HG03039 (cell line): ENCODE measurements around the gene MGAT4B.

ENCODE experiments used
- ATAC-seq: cut with Tn5 transposase; IDR thresholded peaks from one replicate; pipeline ENCODE4 v1.9.1; 2021; ENCODE audit warnings: mild to moderate bottlenecking, moderate library complexity; ENCODE audit not compliant: unreplicated experiment

Gene MGAT4B

DNA sequence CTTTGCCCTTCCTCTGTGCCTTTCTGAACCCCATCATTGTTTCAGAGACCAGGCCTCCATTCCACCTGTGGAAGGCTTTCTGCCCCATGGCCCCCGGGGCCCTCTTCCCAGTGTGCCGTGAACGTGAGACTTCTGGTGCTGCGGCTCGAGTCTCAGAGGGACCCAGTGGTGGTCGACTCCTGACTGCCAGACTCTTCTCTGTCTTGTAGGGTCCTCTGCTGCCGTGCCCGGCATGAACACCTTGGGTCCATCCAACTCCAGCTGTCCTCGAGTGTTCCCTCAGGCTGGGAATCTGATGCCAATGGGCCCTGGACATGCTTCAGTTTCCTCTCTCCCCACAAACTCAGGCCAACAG lies 33.0 kb downstream of the MGAT4B start:
- no peak for ATAC-seq

- ATAC-seq, result no peak
These were observed 34.3 kb downstream of the MGAT4B start for GRCh38 chr5:179772351-179772750.

DNA sequence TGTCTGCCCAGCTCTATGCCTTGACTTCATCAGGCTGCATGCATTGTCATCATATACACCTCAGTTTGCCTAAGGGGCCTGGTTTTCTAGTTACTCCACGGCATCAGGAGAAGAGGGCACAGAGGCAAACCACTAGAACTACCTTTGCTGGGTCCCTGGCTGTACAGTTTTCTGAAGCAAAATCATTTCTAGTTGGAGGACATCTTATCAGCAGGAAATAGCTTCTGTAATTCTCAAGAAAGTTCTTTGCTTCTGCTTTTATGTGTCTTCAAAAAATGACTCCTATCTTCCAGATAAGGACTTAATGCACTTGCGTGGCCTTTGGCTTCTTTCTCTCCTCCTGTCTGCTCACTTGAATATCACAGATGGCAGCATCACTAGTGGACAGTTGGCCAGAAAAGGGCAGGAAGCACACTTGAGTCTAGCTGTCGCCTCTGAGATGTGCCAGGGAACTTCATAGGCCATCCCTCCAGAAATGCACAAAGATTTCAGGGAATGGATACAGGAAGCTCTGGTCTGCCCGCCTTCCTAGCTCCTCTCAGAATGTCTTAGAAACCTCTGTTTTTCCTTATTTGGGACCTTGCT lies 35.3 kb downstream of the MGAT4B start:
- no peak for ATAC-seq

DNA sequence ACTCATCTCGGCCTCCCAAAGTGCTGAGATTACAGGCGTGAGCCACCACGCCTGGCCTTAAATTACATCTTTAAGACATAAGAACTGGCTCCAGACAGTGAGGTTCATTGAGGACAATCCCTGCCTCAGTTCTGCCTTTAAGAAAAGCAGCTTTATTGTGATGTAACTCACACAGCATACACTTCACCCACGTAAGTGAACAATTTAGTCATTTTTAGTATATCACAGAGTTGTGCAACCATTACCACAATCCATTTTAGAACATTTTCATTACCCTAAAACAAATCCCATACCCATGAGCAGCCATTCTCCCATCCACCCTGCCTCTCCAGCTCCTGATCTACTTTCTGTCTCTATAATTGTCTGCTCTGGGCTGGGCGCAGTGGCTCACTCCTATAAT lies 36.9 kb downstream of the MGAT4B start:
- no peak for ATAC-seq

DNA sequence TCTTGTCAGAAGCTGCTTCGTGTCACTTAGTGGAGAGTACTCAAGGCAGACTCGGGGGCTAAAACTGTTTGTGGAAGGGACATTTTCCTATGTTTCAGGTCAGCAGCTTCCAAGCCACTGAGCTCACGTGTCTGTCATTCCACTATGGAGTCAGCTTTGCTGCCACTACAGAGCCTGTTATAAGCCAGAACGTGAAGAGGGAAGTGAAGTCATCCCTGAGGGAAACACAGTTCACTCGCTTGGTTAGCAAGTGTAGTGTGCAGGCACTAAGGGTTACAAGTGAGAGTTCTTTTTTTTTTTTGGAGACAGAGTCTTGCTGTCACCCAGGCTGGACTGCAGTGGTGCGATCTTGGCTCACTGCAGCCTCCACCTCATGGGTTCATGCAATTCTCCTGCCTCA lies 37.4 kb downstream of the MGAT4B start:
- ATAC-seq, result no peak

DNA sequence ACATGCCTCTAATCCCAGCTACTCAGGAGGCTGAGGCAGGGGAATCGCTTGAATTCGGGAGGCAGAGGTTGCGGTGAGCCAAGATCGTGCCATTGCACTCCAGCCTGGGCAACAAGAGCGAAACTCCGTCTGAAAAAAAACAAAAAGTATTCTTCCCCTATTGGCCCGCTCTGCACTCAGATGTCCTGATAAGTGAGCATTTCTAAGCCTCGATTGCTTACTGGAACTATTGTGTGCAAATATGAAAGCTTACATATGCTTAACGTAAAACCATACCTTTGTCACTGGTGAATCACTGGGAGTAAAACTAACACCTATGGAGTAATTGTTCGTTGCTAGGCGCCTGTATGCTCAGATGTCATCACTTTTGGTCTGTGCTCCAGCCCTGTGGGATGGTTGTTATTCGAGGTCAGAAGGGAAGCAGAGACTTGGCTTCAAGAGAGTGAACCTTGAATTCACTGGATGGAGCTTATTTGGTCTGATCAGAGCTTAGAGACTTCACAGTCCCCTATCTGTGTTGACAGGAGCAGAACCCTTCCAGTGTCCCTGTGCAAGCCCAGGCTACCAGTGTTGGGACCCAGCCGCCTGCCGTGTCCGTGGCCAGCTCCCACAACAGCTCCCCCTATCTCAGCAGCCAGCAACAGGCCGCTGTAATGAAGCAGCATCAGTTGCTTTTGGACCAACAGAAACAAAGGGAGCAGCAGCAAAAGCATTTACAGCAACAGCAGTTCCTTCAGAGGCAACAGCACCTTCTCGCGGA lies 38.2 kb downstream of the MGAT4B start:
- ATAC-seq, result no peak

DNA sequence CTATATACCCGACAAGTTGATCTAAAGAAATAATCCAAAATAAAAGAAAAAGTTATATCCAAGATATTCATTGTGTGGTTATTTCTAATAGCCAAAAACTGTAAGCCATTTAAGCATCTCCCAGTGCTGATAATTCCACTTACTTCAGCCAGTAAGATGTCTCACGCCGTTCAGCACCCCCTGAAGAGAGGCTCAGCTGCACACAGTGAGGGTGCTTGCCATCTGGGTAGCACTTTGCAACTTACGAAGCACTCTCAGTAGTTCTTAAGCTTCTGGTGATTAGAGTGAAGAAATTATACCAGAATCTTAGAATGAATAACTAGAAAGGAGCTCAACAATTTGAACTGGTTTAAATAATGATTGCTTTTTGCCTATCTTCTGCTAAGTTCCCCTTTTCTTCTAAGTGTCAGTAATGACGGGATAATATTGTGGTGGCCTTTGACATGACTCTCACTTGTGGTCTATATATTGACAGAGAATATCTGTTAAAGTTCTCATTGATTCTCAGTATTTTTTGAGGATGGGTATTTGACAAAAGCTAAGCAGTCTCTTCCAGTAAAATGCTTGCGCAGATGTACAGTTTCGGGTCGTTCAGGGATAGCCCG lies 39.1 kb downstream of the MGAT4B start:
- no peak for ATAC-seq

- no peak for ATAC-seq
These were observed 39.8 kb downstream of the MGAT4B start for GRCh38 chr5:179766726-179767455.

- no peak for ATAC-seq
These were observed 40.5 kb downstream of the MGAT4B start for GRCh38 chr5:179766021-179766725.

DNA sequence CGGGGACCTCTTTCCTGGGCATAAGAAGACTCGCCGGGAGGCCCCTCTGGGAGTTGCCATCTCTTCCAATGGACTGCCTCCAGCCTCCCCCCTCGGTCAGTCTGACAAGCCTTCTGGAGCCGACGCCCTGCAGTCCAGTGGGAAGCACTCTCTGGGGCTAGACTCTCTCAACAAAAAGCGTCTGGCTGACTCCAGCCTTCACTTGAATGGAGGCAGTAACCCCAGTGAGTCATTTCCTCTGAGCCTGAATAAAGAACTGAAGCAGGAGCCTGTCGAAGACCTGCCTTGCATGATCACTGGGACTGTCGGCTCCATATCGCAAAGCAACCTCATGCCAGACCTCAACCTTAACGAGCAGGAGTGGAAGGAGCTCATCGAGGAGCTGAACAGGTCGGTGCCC lies 41.3 kb downstream of the MGAT4B start:
- ATAC-seq, result no peak

- ATAC-seq, result no peak
These were observed 42.6 kb downstream of the MGAT4B start for GRCh38 chr5:179764056-179764455.

DNA sequence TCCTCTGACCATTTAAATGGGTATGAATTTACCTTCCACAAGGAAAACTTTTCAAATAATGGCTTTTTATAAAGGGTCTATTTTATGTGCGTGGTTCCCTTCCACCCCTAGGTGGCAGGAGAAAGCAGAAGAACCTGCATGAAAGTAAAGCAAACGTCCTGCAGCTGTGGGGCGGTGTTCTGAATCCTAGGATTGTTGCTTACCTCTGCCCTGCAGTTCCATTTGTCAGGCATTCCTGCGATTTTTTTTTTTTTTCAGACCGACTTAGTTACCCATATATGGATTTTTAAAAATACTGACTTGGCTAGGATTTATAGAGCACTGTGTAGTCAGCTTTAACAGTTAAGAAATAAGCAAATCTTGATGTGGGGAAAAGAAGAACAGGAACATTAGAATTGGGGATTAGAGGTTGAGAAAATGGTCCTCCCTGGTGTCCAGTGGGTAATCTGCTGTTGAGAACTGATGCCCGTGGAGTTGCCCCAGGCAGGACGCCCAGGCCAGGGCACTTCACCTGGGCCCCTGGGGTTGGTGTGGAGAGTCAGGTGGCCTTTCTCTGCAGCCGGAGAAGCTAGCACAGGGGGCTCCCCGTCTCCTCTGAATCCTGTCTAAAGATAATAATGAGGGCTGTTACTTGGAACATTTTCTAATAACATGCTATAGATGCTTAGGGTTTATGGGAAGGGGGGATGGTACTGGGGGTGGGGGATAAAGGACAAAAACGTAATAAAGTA lies 43.3 kb downstream of the MGAT4B start:
- ATAC-seq, result no peak

- ATAC-seq, result no peak
These were observed 43.9 kb downstream of the MGAT4B start for GRCh38 chr5:179762781-179763176.

DNA sequence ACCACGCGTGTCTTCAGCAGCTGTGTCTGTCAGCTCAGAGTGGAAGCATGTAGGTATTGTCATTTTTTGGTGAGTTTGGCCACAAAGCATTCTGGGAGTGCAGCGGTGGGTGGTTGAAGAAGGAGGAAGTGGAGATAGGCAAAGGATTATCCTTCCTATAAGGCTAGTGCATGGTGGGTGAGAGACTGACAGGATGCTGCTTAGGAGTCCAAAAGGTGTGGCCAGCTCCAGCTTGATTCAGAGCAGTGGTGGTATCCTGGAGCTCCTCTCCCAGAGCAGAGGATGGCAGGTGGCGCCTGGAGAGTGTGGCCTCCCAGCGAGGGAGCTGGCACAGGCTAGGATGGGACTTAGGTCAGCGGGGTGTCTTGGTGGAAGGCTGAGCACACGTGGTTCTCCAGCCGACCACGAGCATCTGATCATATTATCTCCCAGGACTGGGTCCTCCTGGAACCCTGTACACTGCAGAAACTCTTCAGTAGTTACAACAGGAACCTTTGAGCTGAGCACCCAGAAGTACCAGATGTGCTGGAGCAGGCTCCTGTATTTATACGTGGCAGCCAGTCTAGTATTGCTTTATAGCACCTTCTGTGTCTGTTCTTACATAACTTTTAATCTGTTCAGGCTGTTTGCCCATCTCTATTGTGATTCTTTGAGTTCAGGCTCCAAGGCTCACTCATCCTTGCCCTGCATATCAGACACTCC lies 44.4 kb downstream of the MGAT4B start:
- no peak for ATAC-seq

DNA sequence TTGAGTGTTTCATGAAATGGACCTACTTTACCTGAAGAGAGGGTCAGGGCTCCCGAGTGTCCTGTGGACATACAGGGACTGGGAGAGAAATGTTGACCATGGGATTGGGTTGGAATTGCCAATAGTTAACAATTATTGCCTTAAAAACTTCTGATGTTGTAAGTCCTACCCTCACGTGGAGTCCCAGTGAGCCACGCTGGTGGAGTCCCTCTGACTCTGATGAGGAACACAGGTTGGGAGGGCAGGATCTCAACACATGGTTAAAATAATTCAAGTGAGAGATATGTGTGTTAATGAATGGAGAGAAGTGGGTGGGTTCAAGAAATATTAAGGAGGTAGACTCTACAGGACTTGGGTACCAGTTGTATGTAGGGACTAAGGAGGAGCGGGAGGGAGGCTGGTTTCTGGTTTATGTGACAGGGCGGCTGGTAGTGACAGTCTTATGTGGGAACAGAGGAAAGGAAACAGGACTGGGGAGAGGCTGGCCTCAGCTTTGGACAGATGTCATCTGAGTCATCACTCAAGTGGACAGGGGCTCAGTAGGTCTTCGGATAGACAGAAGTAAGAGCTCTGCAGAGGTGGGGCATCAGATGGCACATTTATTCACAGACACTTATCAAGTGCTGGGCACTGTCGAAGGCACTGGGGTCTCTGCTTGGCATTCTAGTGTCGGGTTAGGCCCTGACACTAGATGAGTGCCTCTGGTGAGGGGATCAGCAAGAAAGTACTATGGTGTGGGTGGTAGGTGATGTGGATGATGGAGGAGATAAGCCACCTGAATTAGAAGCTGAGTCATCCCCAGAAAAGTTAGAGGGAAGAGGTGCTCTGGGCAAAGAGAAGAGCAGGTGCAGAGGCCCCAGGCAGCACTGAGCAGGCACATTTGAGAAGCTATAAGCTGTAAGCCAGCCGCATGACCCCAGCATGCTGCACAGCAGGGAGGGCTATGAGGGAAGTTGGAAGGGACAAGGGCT lies 46.8 kb downstream of the MGAT4B start:
- no peak for ATAC-seq

DNA sequence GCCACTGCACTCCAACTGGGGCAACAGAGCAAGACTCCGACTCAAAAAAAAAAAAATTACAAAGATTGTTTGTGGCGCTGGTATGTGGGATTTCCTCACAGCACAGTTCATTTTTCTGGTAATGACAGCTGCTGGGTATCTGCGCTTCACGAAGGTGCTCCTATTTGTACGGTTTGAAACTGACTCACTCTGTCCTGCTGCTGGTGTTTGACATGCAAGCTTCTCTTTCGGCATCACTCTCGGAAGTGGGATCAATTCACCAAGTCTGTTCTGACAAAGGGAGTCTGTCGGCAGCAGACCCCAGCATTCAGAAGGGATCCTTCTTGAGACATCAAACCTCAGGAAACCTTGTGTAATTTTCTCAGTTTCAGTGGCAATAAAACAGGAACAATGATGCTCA lies 47.7 kb downstream of the MGAT4B start:
- no peak for ATAC-seq

DNA sequence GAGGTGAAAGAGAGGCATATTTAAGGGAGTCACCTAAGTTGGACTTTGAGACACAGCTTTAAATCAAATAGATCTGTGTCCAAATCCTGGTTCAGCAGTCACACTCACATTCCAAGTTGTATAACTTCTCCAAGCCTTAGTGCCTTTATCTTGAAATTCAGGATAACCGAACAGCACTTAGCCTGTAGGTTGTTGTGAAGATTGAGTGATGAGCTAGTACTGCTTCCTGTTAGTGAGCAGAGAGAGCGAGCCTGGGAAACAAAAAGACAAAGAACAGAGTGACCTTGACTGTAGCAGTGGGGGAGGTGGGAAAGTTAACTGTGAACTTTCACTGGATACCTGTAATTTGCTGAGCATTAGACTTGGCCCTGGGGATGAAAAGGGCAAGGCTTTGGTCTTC lies 51.6 kb downstream of the MGAT4B start:
- no peak for ATAC-seq

GRCh38 chr5:179753971-179754370 lies 52.7 kb downstream of the MGAT4B start:
- ATAC-seq, result no peak
